Lower leg skin (tissue), 3 donors: ENCODE measurements around the gene ST6GAL1.

Source experiments
- POLR2A ChIP-seq, 2 donors: fragments of 450-650 bp; IDR thresholded peaks; one replicate each; pipeline ENCODE4 v1.6.1; 2016 to 2017; ENCODE audit warnings: antibody characterized with exemption in 2 of 2, mild to moderate bottlenecking in 1 of 2, moderate library complexity in 1 of 2
- TF ChIP-seq, protein P1 (sequence below), 3 donors: fragments of 450-650 bp; IDR thresholded peaks; one replicate each; pipeline ENCODE4 v1.5.1; 2016; ENCODE audit warnings: antibody characterized with exemption in 3 of 3, mild to moderate bottlenecking in 3 of 3, moderate library complexity in 2 of 3

DNA sequence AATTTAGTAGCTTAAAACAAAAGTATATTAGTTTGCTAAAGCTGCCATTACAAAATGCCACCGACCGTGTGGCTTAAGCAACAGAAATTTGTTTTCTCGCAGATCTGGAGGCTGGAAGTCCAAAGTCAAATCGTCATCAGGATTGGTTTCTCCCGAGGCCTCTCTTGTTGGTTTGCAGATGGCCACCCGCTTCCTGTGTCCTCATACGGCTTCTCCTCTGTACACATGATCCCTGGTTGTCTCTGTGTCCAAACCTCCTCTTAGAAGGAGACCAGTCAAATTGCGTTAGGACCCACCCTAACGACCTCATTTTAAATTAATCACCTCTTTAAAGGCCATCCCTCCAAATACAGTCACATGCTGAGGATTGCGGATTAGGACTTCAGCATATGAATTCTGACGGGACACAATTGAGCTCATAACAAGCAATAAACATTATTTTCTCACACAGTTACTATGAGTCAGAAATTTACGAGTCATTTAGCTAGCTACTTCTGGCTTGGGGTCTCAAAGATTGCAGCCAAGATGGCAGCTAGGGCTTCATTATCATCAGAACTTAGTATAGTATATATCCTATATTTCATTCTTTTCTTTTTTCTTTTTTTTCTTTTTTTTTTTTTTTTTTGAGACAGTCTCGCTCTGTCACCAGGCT lies 150.6 kb downstream of the ST6GAL1 start:
- TF ChIP-seq, protein P1, sequence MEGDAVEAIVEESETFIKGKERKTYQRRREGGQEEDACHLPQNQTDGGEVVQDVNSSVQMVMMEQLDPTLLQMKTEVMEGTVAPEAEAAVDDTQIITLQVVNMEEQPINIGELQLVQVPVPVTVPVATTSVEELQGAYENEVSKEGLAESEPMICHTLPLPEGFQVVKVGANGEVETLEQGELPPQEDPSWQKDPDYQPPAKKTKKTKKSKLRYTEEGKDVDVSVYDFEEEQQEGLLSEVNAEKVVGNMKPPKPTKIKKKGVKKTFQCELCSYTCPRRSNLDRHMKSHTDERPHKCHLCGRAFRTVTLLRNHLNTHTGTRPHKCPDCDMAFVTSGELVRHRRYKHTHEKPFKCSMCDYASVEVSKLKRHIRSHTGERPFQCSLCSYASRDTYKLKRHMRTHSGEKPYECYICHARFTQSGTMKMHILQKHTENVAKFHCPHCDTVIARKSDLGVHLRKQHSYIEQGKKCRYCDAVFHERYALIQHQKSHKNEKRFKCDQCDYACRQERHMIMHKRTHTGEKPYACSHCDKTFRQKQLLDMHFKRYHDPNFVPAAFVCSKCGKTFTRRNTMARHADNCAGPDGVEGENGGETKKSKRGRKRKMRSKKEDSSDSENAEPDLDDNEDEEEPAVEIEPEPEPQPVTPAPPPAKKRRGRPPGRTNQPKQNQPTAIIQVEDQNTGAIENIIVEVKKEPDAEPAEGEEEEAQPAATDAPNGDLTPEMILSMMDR (IDR thresholded peaks at IDR 0.05), result no peak
- TF ChIP-seq POLR2A (IDR thresholded peaks at IDR 0.05), result no peak
